Skeletal muscle tissue (tissue), 4 donors: ENCODE results near the gene C10orf95. TPM values are rescaled to one million over a fixed set of nuclear protein-coding genes. Genes with fewer than 3 reads are reported as not detected.
A peak's percentile ranks its signal among the peaks of the same experiment; 100 is the strongest.

Experiments used
- H3K27ac ChIP-seq: one replicate; pipeline ENCODE4 v1.7.0; 2013; ENCODE audit warnings: mild to moderate bottlenecking, low read depth, low read length, inconsistent platforms
- H3K27me3 ChIP-seq, 3 donors: one replicate each; pipeline ENCODE4 v1.7.0; 2013; ENCODE audit warnings: low read length in 3 of 3; ENCODE audit not compliant: control insufficient read depth in 3 of 3, insufficient read depth in 3 of 3
- H3K36me3 ChIP-seq, 3 donors: one replicate each; pipeline ENCODE4 v1.7.0; 2013; ENCODE audit warnings: low read length in 3 of 3; ENCODE audit not compliant: control insufficient read depth in 3 of 3, insufficient read depth in 3 of 3
- H3K4me1 ChIP-seq, 3 donors: one replicate each; pipeline ENCODE4 v1.7.0; 2013; ENCODE audit warnings: low read length in 3 of 3, mild to moderate bottlenecking in 3 of 3; ENCODE audit not compliant: control insufficient read depth in 3 of 3, insufficient read depth in 3 of 3
- H3K4me3 ChIP-seq, 3 donors: one replicate each; pipeline ENCODE4 v1.7.0; 2013; ENCODE audit warnings: low read length in 3 of 3
- H3K9ac ChIP-seq, 3 donors: one replicate each; pipeline ENCODE4 v1.7.0; 2013; ENCODE audit warnings: low read length in 3 of 3, mild to moderate bottlenecking in 3 of 3, moderate library complexity in 2 of 3, low read depth in 1 of 3
- H3K9me3 ChIP-seq, 3 donors: one replicate each; pipeline ENCODE4 v1.7.0; 2013; ENCODE audit warnings: low read length in 3 of 3; ENCODE audit not compliant: control insufficient read depth in 3 of 3
- total RNA-seq: library from RNA; depleted of rRNA; stranded (reverse); fragments of >200 nt; gene quantifications from one replicate; pipeline ENCODE4 v1.2.3, GENCODE V29; 2014
- donor health status: Osteomylitis.

C10orf95 gene
- total RNA-seq, 1 donor from 2014 or later: not detected

DNA sequence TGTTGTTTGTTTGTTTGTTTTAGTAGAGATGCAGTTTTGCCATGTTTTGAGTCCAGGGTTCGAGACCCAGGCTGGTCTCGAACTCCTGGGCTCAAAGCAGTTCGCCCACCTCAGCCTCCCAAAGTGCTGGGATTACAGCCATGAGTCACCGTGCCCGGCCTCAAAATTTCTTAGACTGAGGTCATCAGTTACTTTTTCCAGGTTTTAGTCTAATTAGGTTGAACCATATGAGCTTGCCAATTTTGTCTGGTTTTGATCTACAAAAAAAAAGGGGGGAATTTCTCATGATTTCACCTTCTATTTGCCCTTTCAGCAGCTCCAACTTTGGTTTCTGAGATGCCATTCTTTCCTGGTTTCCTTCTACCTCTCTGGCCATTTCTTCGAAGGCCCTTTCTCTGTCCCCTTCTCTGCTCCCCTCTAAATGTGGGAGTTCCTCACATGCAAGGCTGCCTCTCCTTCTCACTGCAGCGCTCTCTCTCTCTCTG, 24.5 kb downstream of the C10orf95 start:
- peaks cover 21 to 23% (median 22%) of the 10 kb centered on the region in 3 donors for H3K4me1 ChIP-seq
- no peak overlapping the region for H3K27ac ChIP-seq
- no peaks in the 10 kb centered on the region for H3K27me3 ChIP-seq
- peaks cover 19 to 22% (median 20%) of the 10 kb centered on the region in 3 donors for H3K36me3 ChIP-seq
- no peak overlapping the region for H3K4me3 ChIP-seq
- H3K9ac ChIP-seq: no peak overlapping the region
- H3K9me3 ChIP-seq: no peaks in the 10 kb centered on the region

DNA sequence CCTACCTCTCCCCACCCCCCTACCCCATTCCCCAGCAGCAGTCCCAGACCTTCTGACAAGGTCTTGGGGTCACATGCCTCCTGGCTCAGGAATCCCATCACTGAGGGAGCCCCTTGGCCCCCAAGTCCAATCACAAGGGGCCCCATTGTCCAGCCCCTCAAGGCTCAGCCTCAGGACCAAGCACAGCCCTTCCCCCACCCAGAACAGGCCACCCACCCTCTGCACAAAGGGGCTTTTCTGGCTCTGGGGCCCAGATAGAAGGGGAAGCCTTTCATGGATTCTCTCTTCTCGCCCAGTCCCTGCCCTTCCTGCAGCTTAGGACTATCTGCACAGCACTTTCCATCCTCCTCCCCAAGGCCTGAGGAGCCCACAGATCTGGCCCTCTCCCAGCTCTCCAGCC, 25.9 kb downstream of the C10orf95 start:
- Histone ChIP-seq H3K36me3 (peaks cover 19 to 22% (median 20%) of the 10 kb centered on the region in 3 donors), H3K4me1 (peaks cover 17 to 22% (median 19%) of the 10 kb centered on the region in 3 donors), H3K9me3 (no peaks in the 10 kb centered on the region), H3K9ac (no peak overlapping the region), H3K4me3 (no peak overlapping the region), H3K27ac (no peak overlapping the region), H3K27me3 (no peaks in the 10 kb centered on the region)

DNA sequence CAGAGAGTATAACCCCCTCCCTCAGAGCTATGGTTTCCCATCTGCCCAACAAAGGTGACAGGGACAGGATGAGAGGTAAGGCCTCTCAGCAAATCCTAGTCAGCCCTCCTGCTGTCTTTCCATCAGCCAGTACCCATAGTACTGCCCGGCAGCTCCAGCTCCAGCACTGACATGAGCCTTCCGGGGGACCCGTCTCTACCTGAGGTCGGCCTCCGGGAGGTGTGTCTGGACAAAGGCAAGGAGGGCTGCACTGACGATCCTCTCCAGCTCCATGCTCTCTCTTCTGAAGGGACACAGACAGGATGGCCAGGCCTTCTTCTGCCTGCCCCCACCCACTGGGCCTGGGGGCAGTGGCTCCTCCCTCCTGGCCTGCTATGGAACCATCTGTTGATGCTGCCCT, 26.4 kb downstream of the C10orf95 start:
- peaks cover 22 to 26% (median 25%) of the 10 kb centered on the region in 3 donors for H3K4me1 ChIP-seq

DNA sequence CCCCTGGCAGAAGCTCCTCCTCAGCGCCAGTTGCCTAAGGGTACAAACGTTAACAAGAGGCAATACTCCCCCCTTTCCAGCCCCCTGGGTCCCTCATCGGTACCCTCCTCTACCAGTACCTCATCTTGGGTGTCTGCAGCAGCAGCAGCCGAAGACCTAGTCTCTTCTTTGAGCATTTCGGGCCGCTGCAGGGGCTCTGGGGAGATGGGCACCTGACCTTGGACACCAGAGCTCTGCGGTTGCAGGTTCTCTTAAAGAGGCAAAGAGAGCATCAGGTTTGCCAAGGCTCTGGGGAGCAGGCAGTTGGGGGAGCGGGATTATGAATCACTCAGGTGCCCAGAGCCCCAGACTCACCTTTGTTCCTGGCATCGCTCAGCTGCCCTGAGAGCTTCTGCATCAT, 27.2 kb downstream of the C10orf95 start:
- H3K27ac ChIP-seq: no peak overlapping the region
- peaks cover 29 to 34% (median 31%) of the 10 kb centered on the region in 3 donors for H3K4me1 ChIP-seq
- H3K36me3 ChIP-seq: peaks cover 19 to 22% (median 20%) of the 10 kb centered on the region in 3 donors
- no peak overlapping the region for H3K4me3 ChIP-seq
- H3K27me3 ChIP-seq: peaks cover 0 to 2% (median 0%) of the 10 kb centered on the region in 3 donors
- H3K9ac ChIP-seq: no peak overlapping the region
- no peaks in the 10 kb centered on the region for H3K9me3 ChIP-seq

More for the DNA sequence above, 26.4 kb downstream of the C10orf95 start:
- H3K9me3 ChIP-seq: no peaks in the 10 kb centered on the region
- peaks cover 19 to 22% (median 20%) of the 10 kb centered on the region in 3 donors for H3K36me3 ChIP-seq
- no peak overlapping the region for H3K27ac ChIP-seq
- no peak overlapping the region for H3K4me3 ChIP-seq
- H3K27me3 ChIP-seq: no peaks in the 10 kb centered on the region
- H3K9ac ChIP-seq: no peak overlapping the region

DNA sequence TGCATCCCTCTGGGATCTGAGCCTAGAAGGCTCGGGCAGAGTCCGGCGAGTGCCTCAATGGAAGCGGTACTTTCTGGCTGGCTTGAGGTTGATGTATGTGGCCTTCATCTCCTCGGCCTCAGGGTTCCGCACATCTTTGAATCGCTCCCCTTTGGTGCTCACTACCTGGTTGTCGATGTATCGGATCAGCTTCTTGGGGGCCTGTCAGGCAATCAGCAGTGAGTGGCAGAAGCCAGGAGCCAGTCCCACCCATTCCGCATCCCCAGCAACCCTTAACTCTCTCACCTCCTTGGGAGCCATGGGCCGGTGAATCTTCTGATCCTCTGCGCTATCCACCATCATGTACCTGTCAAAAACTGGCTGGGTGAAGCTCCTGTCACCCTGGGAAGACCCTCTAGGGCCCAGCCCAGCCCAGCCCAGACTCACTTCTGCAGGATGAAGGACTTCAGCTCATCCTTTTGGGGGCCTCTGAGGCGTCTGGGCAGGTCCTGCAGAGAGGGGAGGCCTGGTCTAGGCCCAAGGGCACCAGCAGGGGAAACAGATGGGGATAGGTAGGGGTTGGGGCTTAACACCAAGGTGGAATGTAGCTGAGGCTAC, 27.9 kb downstream of the C10orf95 start:
- Histone ChIP-seq H3K4me1 (peaks cover 33 to 38% (median 34%) of the 10 kb centered on the region in 3 donors), H3K36me3 (peaks cover 19 to 22% (median 20%) of the 10 kb centered on the region in 3 donors), H3K27me3 (peaks cover under 1 to 6% (median 5%) of the 10 kb centered on the region in 3 donors), H3K9ac (no peak overlapping the region), H3K9me3 (no peaks in the 10 kb centered on the region), H3K4me3 (no peak overlapping the region), H3K27ac (no peak overlapping the region)

DNA sequence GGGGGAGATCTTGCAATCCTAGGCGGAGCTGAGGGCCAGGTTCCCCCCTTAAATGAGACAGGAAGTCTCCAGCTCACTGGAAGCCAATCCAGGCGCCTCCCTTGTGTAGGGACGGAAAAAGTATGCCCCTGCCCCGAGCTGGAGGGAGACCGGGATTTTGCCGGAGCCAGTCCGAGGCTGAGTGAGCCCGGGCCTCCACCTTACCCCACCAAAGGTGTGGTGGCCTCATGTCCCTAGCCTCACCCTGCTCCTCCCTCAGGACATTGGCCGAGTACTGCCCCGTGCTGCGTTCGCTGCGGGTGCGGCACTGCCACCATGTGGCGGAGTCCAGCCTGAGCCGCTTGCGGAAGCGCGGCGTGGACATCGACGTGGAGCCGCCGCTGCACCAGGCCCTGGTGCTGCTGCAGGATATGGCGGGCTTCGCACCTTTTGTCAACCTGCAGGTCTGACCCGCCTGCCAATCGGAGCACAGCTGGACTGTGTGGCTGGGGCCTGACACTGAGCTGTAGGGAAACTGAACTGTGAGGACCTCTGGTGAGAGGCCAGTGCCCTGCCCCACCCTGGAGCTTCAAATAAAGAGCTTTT, 28.7 kb downstream of the C10orf95 start:
- H3K27me3 ChIP-seq: peaks cover 8 to 14% (median 11%) of the 10 kb centered on the region in 3 donors
- H3K4me1 ChIP-seq: peaks cover 33 to 38% (median 34%) of the 10 kb centered on the region in 3 donors
- H3K9me3 ChIP-seq: no peaks in the 10 kb centered on the region
- H3K4me3 ChIP-seq: peak overlapping the region; percentile 81 to 99 (median 97)
- peak overlapping the region; percentile 72 for H3K27ac ChIP-seq
- peak overlapping the region; percentile 92 to 94 (median 94) for H3K9ac ChIP-seq
- peaks cover 19 to 22% (median 20%) of the 10 kb centered on the region in 3 donors for H3K36me3 ChIP-seq

DNA sequence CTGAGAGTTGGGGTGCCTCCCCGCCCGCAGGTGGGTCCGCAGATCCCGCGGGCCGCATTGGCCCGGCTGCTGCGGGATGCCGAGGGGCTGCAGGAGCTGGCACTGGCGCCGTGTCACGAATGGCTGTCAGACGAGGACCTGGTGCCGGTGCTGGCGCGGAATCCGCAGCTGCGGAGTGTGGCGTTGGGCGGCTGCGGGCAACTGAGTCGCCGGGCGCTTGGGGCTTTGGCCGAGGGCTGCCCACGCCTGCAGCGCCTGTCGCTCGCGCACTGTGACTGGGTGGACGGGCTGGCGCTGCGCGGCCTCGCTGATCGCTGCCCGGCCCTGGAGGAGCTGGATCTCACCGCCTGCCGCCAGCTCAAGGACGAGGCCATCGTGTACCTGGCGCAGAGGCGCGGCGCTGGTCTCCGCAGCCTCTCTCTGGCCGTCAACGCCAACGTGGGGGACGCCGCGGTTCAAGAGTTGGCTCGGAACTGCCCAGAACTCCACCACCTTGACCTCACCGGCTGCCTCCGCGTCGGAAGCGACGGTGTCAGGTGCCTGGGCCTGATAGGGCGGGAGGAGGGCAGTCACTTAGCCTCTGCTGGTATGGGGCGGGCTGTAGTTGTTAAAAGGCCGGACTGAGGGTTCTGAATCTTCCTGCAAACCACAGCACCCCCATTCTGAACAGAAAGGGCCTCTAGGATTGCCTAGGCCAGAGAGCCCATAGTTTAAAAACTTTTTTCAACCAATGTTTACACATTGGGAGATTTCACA, 29.4 kb downstream of the C10orf95 start:
- Histone ChIP-seq H3K4me1 (peaks cover 33 to 38% (median 34%) of the 10 kb centered on the region in 3 donors), H3K4me3 (peak overlapping the region; percentile 81 to 99 (median 97)), H3K27ac (peak overlapping the region; percentile 72), H3K9me3 (no peaks in the 10 kb centered on the region), H3K27me3 (peaks cover 8 to 18% (median 13%) of the 10 kb centered on the region in 3 donors), H3K36me3 (peaks cover 17 to 20% (median 19%) of the 10 kb centered on the region in 3 donors), H3K9ac (peak overlapping the region; percentile 92 to 94 (median 94))

DNA sequence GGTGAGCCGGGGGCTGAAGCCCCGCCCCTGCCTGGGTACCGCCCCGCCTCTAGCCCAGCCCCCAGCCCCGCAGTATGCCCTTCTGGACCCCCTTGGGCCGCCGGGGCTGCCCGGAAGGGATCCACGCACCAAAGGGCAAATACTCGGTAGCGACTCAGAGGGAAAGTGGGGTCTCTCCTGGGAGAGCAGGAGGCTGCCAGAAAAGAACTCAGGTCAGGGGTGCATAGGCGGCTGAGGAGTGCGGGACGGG, 29.9 kb downstream of the C10orf95 start:
- peak overlapping the region; percentile 92 to 94 (median 94) for H3K9ac ChIP-seq
- peak overlapping the region; percentile 81 to 99 (median 97) for H3K4me3 ChIP-seq
- peaks cover 17 to 20% (median 19%) of the 10 kb centered on the region in 3 donors for H3K36me3 ChIP-seq
- peaks cover 11 to 19% (median 17%) of the 10 kb centered on the region in 3 donors for H3K27me3 ChIP-seq
- peaks cover 33 to 38% (median 34%) of the 10 kb centered on the region in 3 donors for H3K4me1 ChIP-seq
- no peaks in the 10 kb centered on the region for H3K9me3 ChIP-seq
- H3K27ac ChIP-seq: peak overlapping the region; percentile 72

DNA sequence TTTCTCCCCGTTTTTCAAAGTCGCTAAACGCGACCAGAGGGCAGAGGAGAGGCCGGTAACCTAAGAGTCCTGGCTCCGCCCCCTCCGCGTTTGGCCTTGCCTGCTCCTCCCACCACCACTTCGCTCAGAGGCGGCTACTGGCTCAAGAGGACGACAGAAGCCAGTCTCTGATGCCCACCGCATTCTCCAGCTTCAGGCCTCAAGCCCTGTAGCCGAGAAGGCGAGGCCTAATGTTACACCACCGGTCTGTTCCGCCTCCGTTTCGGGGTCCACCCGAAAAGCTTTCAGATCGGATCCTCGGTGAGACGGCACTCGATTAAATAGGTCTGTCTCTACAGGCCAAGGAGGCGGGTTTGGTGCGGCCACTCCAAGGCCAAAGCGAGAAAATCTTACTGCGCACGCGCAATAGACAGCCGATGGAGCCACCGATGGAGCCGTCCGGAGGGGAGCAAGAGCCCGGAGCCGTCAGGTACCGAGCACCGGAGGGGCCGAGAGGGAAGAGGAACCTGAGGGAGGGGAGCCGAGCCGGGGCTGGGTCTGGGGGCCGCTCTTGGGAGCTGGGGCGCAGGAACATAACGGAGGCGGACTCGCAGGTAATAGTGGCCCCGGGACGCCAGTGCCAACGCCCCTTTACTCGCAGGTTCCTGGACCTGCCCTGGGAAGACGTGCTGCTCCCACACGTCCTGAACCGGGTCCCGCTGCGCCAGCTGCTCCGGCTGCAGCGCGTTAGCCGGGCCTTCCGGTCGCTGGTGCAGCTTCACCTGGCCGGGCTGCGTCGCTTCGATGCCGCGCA, 30.4 kb downstream of the C10orf95 start, which contains the start of gene FBXL15:
TSS of gene FBXL15 (plus strand) at position 123 of the 793 bp plus-strand sequence. CDS start at position 417, 294 bp downstream.
- peak within 1 kb of the TSS; percentile 92 to 94 (median 94) for H3K9ac ChIP-seq
- H3K4me3 ChIP-seq: peak within 1 kb of the TSS; percentile 81 to 99 (median 97)
- no peaks in the 10 kb centered on the region for H3K9me3 ChIP-seq
- H3K36me3 ChIP-seq: peaks cover 17 to 20% (median 19%) of the 10 kb centered on the region in 3 donors
- H3K27me3 ChIP-seq: peaks cover 16 to 25% (median 17%) of the 10 kb centered on the region in 3 donors
- H3K4me1 ChIP-seq: peaks cover 33 to 38% (median 34%) of the 10 kb centered on the region in 3 donors
- H3K27ac ChIP-seq: peak within 1 kb of the TSS; percentile 72
